ENCODE measurements around the gene PGF. TPM values are rescaled to one million over a fixed set of nuclear protein-coding genes. Genes with fewer than 3 reads are reported as not detected.

The PGF gene
- total and polyA plus RNA-seq, 4 experiments from 2014 or later = 0.11 to 0.13 TPM; not detected in 2

- intact Hi-C loops (cut with micrococcal nuclease) = loop anchor here (1.0 to 10.0 kb wide), 2 partner anchors 56 to 451 kb away; partner anchors contain the start of genes EIF2B2, ISCA2 and NPC2
- Mint-ChIP-seq H3K4me1 (peaks cover 13 to 32% (median 30%) of the 10 kb centered on the region in 4 donors), H3K27me3 (peaks cover 0 to 2% of the 10 kb centered on the region in 2 donors), H3K4me3 (peak overlapping the region in 5 of 8 donors; percentile 22 to 81 (median 63)), H3K9me3 (peaks cover 0 to 2% (median 0%) of the 10 kb centered on the region in 8 donors), H3K36me3 (no peaks in the 10 kb centered on the region), H3K27ac (peak overlapping the region; percentile 21 to 93 (median 70))
- H3K27me3 ChIP-seq (ENCODE audit: insufficient read depth, low read length) = no peaks in the 10 kb centered on the region
- no peak overlapping the region for H3K27ac ChIP-seq (ENCODE audit: low read depth, low read length)
- no peaks in the 10 kb centered on the region for H3K9me3 ChIP-seq (ENCODE audit: control insufficient read depth in 1 of 2, low read length in 2 of 2)
- CTCF ChIA-PET (ENCODE audit: partially characterized antibody) = interaction anchor here (0.6 to 6.2 kb wide), 20 partner anchors 8 to 358 kb away, joined by 3 to 101 read pairs (median 3); partner anchors contain the start of genes EIF2B2, PGF and RPS6KL1
- H3K4me3 ChIP-seq (ENCODE audit: low read length in 2 of 2) = no peak overlapping the region
- H3K4me1 ChIP-seq (ENCODE audit: insufficient read depth, low read length) = peaks cover 37% of the 10 kb centered on the region
- no peaks in the 10 kb centered on the region for H3K36me3 ChIP-seq (ENCODE audit: insufficient read depth, low read length)
- peak; percentile 62 to 74 (median 63) for DNase-seq
- POLR2A ChIA-PET (ENCODE audit: partially characterized antibody) = interaction anchor here (0.9 to 1.1 kb wide), 2 partner anchors 12 to 56 kb away, joined by 3 to 4 read pairs; partner anchors contain the start of gene EIF2B2
These were observed 9.3 kb downstream of the PGF start for GRCh38 chr14:74945852-74946658.

GRCh38 chr14:74945261-74945851 lies 10.0 kb downstream of the PGF start:
- POLR2A ChIA-PET (ENCODE audit: partially characterized antibody) = interaction anchor here (0.9 to 1.1 kb wide), 2 partner anchors 11 to 57 kb away, joined by 3 to 4 read pairs; partner anchors contain the start of gene EIF2B2
- intact Hi-C loops (cut with micrococcal nuclease) = loop anchor here (10.0 kb wide), 1 partner anchor 451 kb away; the partner anchor contains the start of genes ISCA2 and NPC2
- Histone ChIP-seq H3K4me3 (ENCODE audit: low read length in 2 of 2) (no peak overlapping the region), H3K27ac (ENCODE audit: low read depth, low read length) (no peak overlapping the region), H3K9me3 (ENCODE audit: control insufficient read depth in 1 of 2, low read length in 2 of 2) (no peaks in the 10 kb centered on the region), H3K36me3 (ENCODE audit: insufficient read depth, low read length) (no peaks in the 10 kb centered on the region), H3K27me3 (ENCODE audit: insufficient read depth, low read length) (no peaks in the 10 kb centered on the region), H3K4me1 (ENCODE audit: insufficient read depth, low read length) (peaks cover 43% of the 10 kb centered on the region)
- Mint-ChIP-seq H3K27ac (no peak overlapping the region), H3K36me3 (no peaks in the 10 kb centered on the region), H3K4me1 (peaks cover 14 to 38% (median 32%) of the 10 kb centered on the region in 4 donors), H3K27me3 (peaks cover 0 to 2% of the 10 kb centered on the region in 2 donors), H3K4me3 (no peak overlapping the region), H3K9me3 (peaks cover 0 to 2% (median 0%) of the 10 kb centered on the region in 8 donors)
- DNase-seq = no peak
- CTCF ChIA-PET (ENCODE audit: partially characterized antibody) = interaction anchor here (0.6 to 6.2 kb wide), 21 partner anchors 9 to 359 kb away, joined by 3 to 101 read pairs (median 3); partner anchors contain the start of genes EIF2B2 and RPS6KL1

GRCh38 chr14:74942608-74943007 lies 12.8 kb downstream of the PGF start:
- peak overlapping the region; percentile 64 to 96 (median 92) for H3K27ac Mint-ChIP-seq
- Histone ChIP-seq H3K36me3 (ENCODE audit: insufficient read depth, low read length) (no peaks in the 10 kb centered on the region), H3K27ac (ENCODE audit: low read depth, low read length) (peak overlapping the region; percentile 55), H3K4me1 (ENCODE audit: insufficient read depth, low read length) (peaks cover 50% of the 10 kb centered on the region), H3K27me3 (ENCODE audit: insufficient read depth, low read length) (no peaks in the 10 kb centered on the region), H3K4me3 (ENCODE audit: low read length in 2 of 2) (no peak overlapping the region), H3K9me3 (ENCODE audit: control insufficient read depth in 1 of 2, low read length in 2 of 2) (no peaks in the 10 kb centered on the region)
- intact Hi-C loops (cut with micrococcal nuclease) = loop anchor here (10.0 kb wide), 1 partner anchor 448 kb away; the partner anchor contains the start of genes ISCA2 and NPC2
- H3K27me3 Mint-ChIP-seq = no peaks in the 10 kb centered on the region
- no peak for DNase-seq
- no peaks in the 10 kb centered on the region for H3K36me3 Mint-ChIP-seq
- ChIA-PET CTCF (ENCODE audit: partially characterized antibody) (interaction anchor here (0.5 to 3.2 kb wide), 5 partner anchors 20 to 182 kb away, joined by 3 to 19 read pairs (median 12); partner anchors contain the start of gene RPS6KL1), POLR2A (ENCODE audit: partially characterized antibody) (interaction anchor here (1.2 kb wide), 1 partner anchor 184 kb away, joined by 5 read pairs; the partner anchor contains the start of gene NEK9)
- peaks cover 0 to 9% (median under 1%) of the 10 kb centered on the region in 8 donors for H3K9me3 Mint-ChIP-seq
- peak overlapping the region in 4 of 8 donors; percentile 59 to 85 (median 64) for H3K4me3 Mint-ChIP-seq
- peaks cover 20 to 51% (median 42%) of the 10 kb centered on the region in 4 donors for H3K4me1 Mint-ChIP-seq

- POLR2A ChIA-PET (ENCODE audit: partially characterized antibody) = interaction anchor here (1.0 to 1.2 kb wide), 2 partner anchors 10 to 184 kb away, joined by 3 to 5 read pairs; partner anchors contain the start of gene NEK9
- intact Hi-C loops (cut with micrococcal nuclease) = loop anchor here (10.0 kb wide), 1 partner anchor 447 kb away; the partner anchor contains the start of genes ISCA2 and NPC2
- H3K27me3 Mint-ChIP-seq = no peaks in the 10 kb centered on the region
- no peaks in the 10 kb centered on the region for H3K36me3 Mint-ChIP-seq
- peak overlapping the region; percentile 70 to 91 (median 82) for H3K4me3 Mint-ChIP-seq
- peak overlapping the region; percentile 92 to 97 (median 95) for H3K27ac Mint-ChIP-seq
- H3K9me3 Mint-ChIP-seq = peaks cover 0 to 9% (median under 1%) of the 10 kb centered on the region in 8 donors
- CTCF ChIA-PET (ENCODE audit: partially characterized antibody) = interaction anchor here (1.5 to 3.2 kb wide), 4 partner anchors 19 to 146 kb away, joined by 3 to 19 read pairs (median 12); partner anchors contain the start of gene RPS6KL1
- peak overlapping the region; percentile 28 to 40 for H3K4me3 ChIP-seq (ENCODE audit: low read length in 2 of 2)
- H3K9me3 ChIP-seq (ENCODE audit: control insufficient read depth in 1 of 2, low read length in 2 of 2) = no peaks in the 10 kb centered on the region
- peaks cover 21 to 55% (median 45%) of the 10 kb centered on the region in 4 donors for H3K4me1 Mint-ChIP-seq
- H3K4me1 ChIP-seq (ENCODE audit: insufficient read depth, low read length) = peaks cover 54% of the 10 kb centered on the region
- no peak for DNase-seq
- H3K36me3 ChIP-seq (ENCODE audit: insufficient read depth, low read length) = no peaks in the 10 kb centered on the region
- H3K27me3 ChIP-seq (ENCODE audit: insufficient read depth, low read length) = no peaks in the 10 kb centered on the region
- H3K27ac ChIP-seq (ENCODE audit: low read depth, low read length) = peak overlapping the region; percentile 55
These were observed 13.2 kb downstream of the PGF start for GRCh38 chr14:74942181-74942580.

- H3K27me3 ChIP-seq (ENCODE audit: insufficient read depth, low read length) = no peaks in the 10 kb centered on the region
- ChIA-PET POLR2A (ENCODE audit: partially characterized antibody) (interaction anchor here (1.0 to 1.2 kb wide), 3 partner anchors 9 to 194 kb away, joined by 3 to 5 read pairs (median 3); partner anchors contain the start of gene NEK9), CTCF (ENCODE audit: partially characterized antibody) (interaction anchor here (1.5 to 3.2 kb wide), 4 partner anchors 19 to 146 kb away, joined by 3 to 19 read pairs (median 12); partner anchors contain the start of gene RPS6KL1)
- peak overlapping the region; percentile 70 to 91 (median 82) for H3K4me3 Mint-ChIP-seq
- peak overlapping the region; percentile 28 to 40 for H3K4me3 ChIP-seq (ENCODE audit: low read length in 2 of 2)
- H3K27me3 Mint-ChIP-seq = no peaks in the 10 kb centered on the region
- H3K36me3 Mint-ChIP-seq = no peaks in the 10 kb centered on the region
- peaks cover 0 to 9% (median under 1%) of the 10 kb centered on the region in 8 donors for H3K9me3 Mint-ChIP-seq
- no peaks in the 10 kb centered on the region for H3K9me3 ChIP-seq (ENCODE audit: control insufficient read depth in 1 of 2, low read length in 2 of 2)
- peaks cover 57% of the 10 kb centered on the region for H3K4me1 ChIP-seq (ENCODE audit: insufficient read depth, low read length)
- intact Hi-C loops (cut with micrococcal nuclease) = loop anchor here (10.0 kb wide), 1 partner anchor 447 kb away; the partner anchor contains the start of genes ISCA2 and NPC2
- H3K27ac ChIP-seq (ENCODE audit: low read depth, low read length) = peak overlapping the region; percentile 55
- H3K4me1 Mint-ChIP-seq = peaks cover 26 to 59% (median 49%) of the 10 kb centered on the region in 4 donors
- DNase-seq = peak; percentile 38 to 60 (median 51)
- no peaks in the 10 kb centered on the region for H3K36me3 ChIP-seq (ENCODE audit: insufficient read depth, low read length)
- H3K27ac Mint-ChIP-seq = peak overlapping the region; percentile 92 to 97 (median 95)
These were observed 13.7 kb downstream of the PGF start for GRCh38 chr14:74941676-74942097.

GRCh38 chr14:74940956-74941565 lies 14.3 kb downstream of the PGF start:
- POLR2A ChIA-PET (ENCODE audit: partially characterized antibody) = interaction anchor here (0.7 to 1.2 kb wide), 4 partner anchors 9 to 501 kb away, joined by 3 to 5 read pairs (median 3); partner anchors contain the start of gene NEK9
- intact Hi-C loops (cut with micrococcal nuclease) = loop anchor here (10.0 kb wide), 1 partner anchor 446 kb away; the partner anchor contains the start of genes ISCA2 and NPC2
- H3K36me3 Mint-ChIP-seq = no peaks in the 10 kb centered on the region
- H3K27ac Mint-ChIP-seq = peak overlapping the region; percentile 92 to 97 (median 95)
- peaks cover 51% of the 10 kb centered on the region for H3K4me1 ChIP-seq (ENCODE audit: insufficient read depth, low read length)
- peaks cover 0 to 9% (median under 1%) of the 10 kb centered on the region in 8 donors for H3K9me3 Mint-ChIP-seq
- H3K27me3 Mint-ChIP-seq = no peaks in the 10 kb centered on the region
- no peak for DNase-seq
- H3K36me3 ChIP-seq (ENCODE audit: insufficient read depth, low read length) = no peaks in the 10 kb centered on the region
- H3K4me3 Mint-ChIP-seq = peak overlapping the region; percentile 70 to 91 (median 82)
- peaks cover 25 to 57% (median 46%) of the 10 kb centered on the region in 4 donors for H3K4me1 Mint-ChIP-seq
- peak overlapping the region; percentile 55 for H3K27ac ChIP-seq (ENCODE audit: low read depth, low read length)
- CTCF ChIA-PET (ENCODE audit: partially characterized antibody) = interaction anchor here (1.5 to 3.2 kb wide), 4 partner anchors 18 to 147 kb away, joined by 3 to 19 read pairs (median 12); partner anchors contain the start of gene RPS6KL1
- peak overlapping the region; percentile 28 to 40 for H3K4me3 ChIP-seq (ENCODE audit: low read length in 2 of 2)
- H3K9me3 ChIP-seq (ENCODE audit: control insufficient read depth in 1 of 2, low read length in 2 of 2) = no peaks in the 10 kb centered on the region
- H3K27me3 ChIP-seq (ENCODE audit: insufficient read depth, low read length) = no peaks in the 10 kb centered on the region
